Fibroblast of lung (primary cell): Measurements from ENCODE around the gene EPHB2. TPM values are rescaled to one million over a fixed set of nuclear protein-coding genes. Genes with fewer than 3 reads are reported as not detected.

ENCODE experiments used
- DNase-seq, 2 donors: peaks; one replicate each; pipeline versions ENCODE4 v3.0.0 to v3.0.0-alpha.2; 2010; ENCODE audit warnings: low read depth in 2 of 2
- H2AFZ ChIP-seq: 2 replicates; pipeline ENCODE4 v1.5.1; 2012; ENCODE audit warnings: low read length, control low read depth, inconsistent platforms
- H3K27ac ChIP-seq: 2 replicates; pipeline ENCODE4 v1.5.1; 2011; ENCODE audit warnings: low read length, control low read depth; ENCODE audit not compliant: insufficient read depth
- H3K27me3 ChIP-seq: 2 replicates; pipeline ENCODE4 v1.5.1; 2011; ENCODE audit warnings: mild to moderate bottlenecking, low read length; ENCODE audit not compliant: control insufficient read depth, insufficient read depth
- H3K36me3 ChIP-seq: 2 replicates; pipeline ENCODE4 v1.5.1; 2011; ENCODE audit warnings: low read length; ENCODE audit not compliant: control insufficient read depth, insufficient read depth
- H3K4me1 ChIP-seq: 2 replicates; pipeline ENCODE4 v1.5.1; 2011; ENCODE audit warnings: low read length; ENCODE audit not compliant: control insufficient read depth, insufficient read depth; ENCODE audit errors: extremely low read depth
- H3K4me2 ChIP-seq: 2 replicates; pipeline ENCODE4 v1.5.1; 2011; ENCODE audit warnings: low read length, control low read depth; ENCODE audit not compliant: insufficient read depth; ENCODE audit errors: extremely low read depth
- H3K4me3 ChIP-seq, 4 experiments: fragments of 200-600 bp in 1 of 4; sonication (generic) in 1 of 4; replicated peaks in 1 of 4; 2 replicates each; pipeline ENCODE4 v1.5.1; 2011 to 2016; ENCODE audit warnings: low read length in 4 of 4, low read depth in 3 of 4, mild to moderate bottlenecking in 3 of 4, control low read depth in 2 of 4, inconsistent platforms in 1 of 4, mixed read lengths in 1 of 4; ENCODE audit not compliant: insufficient read depth in 1 of 4; ENCODE audit errors: control extremely low read depth in 1 of 4
- H3K79me2 ChIP-seq: 2 replicates; pipeline ENCODE4 v1.5.1; 2012; ENCODE audit warnings: mild to moderate bottlenecking, low read length, inconsistent platforms; ENCODE audit not compliant: control insufficient read depth, insufficient read depth
- H3K9ac ChIP-seq: 2 replicates; pipeline ENCODE4 v1.5.1; 2011; ENCODE audit warnings: mild to moderate bottlenecking, low read length, control low read depth; ENCODE audit not compliant: insufficient read depth
- H3K9me3 ChIP-seq: 2 replicates; pipeline ENCODE4 v1.5.1; 2012; ENCODE audit warnings: low read depth, low read length; ENCODE audit not compliant: control insufficient read depth, insufficient read depth
- H4K20me1 ChIP-seq: 2 replicates; pipeline ENCODE4 v1.5.1; 2011; ENCODE audit warnings: low read length; ENCODE audit not compliant: control insufficient read depth, insufficient read depth; ENCODE audit errors: extremely low read depth
- CTCF ChIP-seq, 2 donors: IDR thresholded peaks in 1 of 2; conservative IDR thresholded peaks in 1 of 2; 1 replicate in 1 of 2; 2 replicates in 1 of 2; pipeline ENCODE4 v1.5.1; 2011 to 2012; ENCODE audit warnings: low read length in 2 of 2, control low read depth in 1 of 2, inconsistent platforms in 1 of 2, low read depth in 1 of 2, mild to moderate bottlenecking in 1 of 2
- EZH2 ChIP-seq: IDR thresholded peaks from 2 replicates; pipeline ENCODE4 v1.5.1; 2012; ENCODE audit warnings: low read length, control low read depth, mild to moderate bottlenecking; ENCODE audit errors: missing control alignments
- polyA plus RNA-seq, 2 donors: library from polyadenylated mRNA; depleted of rRNA in 1 of 2; stranded (reverse) in 1 of 2; unstranded in 1 of 2; fragments of >200 nt; gene quantifications; 2 replicates each; pipeline ENCODE4 v1.2.1, GENCODE V29; 2011 to 2012; ENCODE audit warnings: missing spikeins in 1 of 2
- total RNA-seq: library from RNA; depleted of rRNA; stranded (reverse); fragments of >200 nt; gene quantifications from 2 replicates; pipeline ENCODE4 v1.2.1, GENCODE V29; 2014

EPHB2 gene
- total and polyA plus RNA-seq, 2 donors (not counting 1 experiment from before 2014, with no cell fraction given) = 4.1 to 11.2 TPM

DNA sequence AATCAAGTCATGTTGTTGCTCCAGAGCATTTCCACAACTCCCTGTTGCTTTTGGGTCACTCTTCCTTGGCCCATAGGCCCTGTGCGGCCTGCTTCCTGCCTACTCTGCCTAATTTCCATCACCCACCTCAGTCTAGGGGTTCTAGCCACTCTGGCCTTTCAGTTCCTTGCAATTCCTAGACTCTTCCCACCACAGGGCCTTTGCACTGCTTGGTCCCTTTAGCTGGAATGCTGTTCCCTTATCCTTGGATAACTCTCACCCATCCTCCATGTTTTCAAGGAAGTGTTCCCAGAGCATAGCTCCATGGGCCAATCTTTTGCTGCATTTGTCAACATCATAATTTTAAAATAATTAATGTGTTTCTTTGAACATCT, 18.7 kb downstream of the EPHB2 start:
- DNase-seq = no peak
- Histone ChIP-seq H3K9ac (no peak overlapping the region), H3K27me3 (no peaks in the 10 kb centered on the region), H3K9me3 (no peaks in the 10 kb centered on the region), H3K36me3 (no peaks in the 10 kb centered on the region), H3K27ac (no peak overlapping the region), H3K4me3 (no peak overlapping the region), H4K20me1 (no peaks in the 10 kb centered on the region), H3K79me2 (no peaks in the 10 kb centered on the region), H3K4me2 (no peak overlapping the region), H2AFZ (no peak overlapping the region), H3K4me1 (no peaks in the 10 kb centered on the region)
- TF ChIP-seq CTCF (conservative IDR thresholded peaks at IDR 0.05 in 1 of 2, IDR thresholded peaks at IDR 0.05 in 1 of 2; ENCODE audit: low read depth in 1 of 2, low read length in 2 of 2) (no peak), EZH2 (no peak)

GRCh38 chr1:22729912-22730311, 19.3 kb downstream of the EPHB2 start:
- no peak for DNase-seq
- Histone ChIP-seq H3K4me3 (no peak overlapping the region), H3K27me3 (no peaks in the 10 kb centered on the region), H3K4me2 (no peak overlapping the region), H3K27ac (no peak overlapping the region), H2AFZ (no peak overlapping the region), H3K9ac (no peak overlapping the region), H3K79me2 (no peaks in the 10 kb centered on the region), H3K9me3 (no peaks in the 10 kb centered on the region), H3K36me3 (no peaks in the 10 kb centered on the region), H3K4me1 (no peaks in the 10 kb centered on the region), H4K20me1 (no peaks in the 10 kb centered on the region)
- TF ChIP-seq CTCF (conservative IDR thresholded peaks at IDR 0.05 in 1 of 2, IDR thresholded peaks at IDR 0.05 in 1 of 2; ENCODE audit: low read depth in 1 of 2, low read length in 2 of 2) = no peak
- TF ChIP-seq EZH2 = no peak

GRCh38 chr1:22731924-22732720, 21.5 kb downstream of the EPHB2 start:
- Histone ChIP-seq H3K9ac (no peak overlapping the region), H3K27ac (no peak overlapping the region), H4K20me1 (no peaks in the 10 kb centered on the region), H3K27me3 (no peaks in the 10 kb centered on the region), H3K9me3 (no peaks in the 10 kb centered on the region), H3K4me3 (no peak overlapping the region), H2AFZ (no peak overlapping the region), H3K4me1 (peaks cover 3% of the 10 kb centered on the region), H3K4me2 (no peak overlapping the region), H3K36me3 (no peaks in the 10 kb centered on the region), H3K79me2 (no peaks in the 10 kb centered on the region)
- TF ChIP-seq CTCF (conservative IDR thresholded peaks at IDR 0.05 in 1 of 2, IDR thresholded peaks at IDR 0.05 in 1 of 2; ENCODE audit: low read depth in 1 of 2, low read length in 2 of 2) (peak; percentile 35 to 63), EZH2 (no peak)
- peak in 1 of 2 donors; percentile 37 for DNase-seq
